HUES64 (cell line): Measurements from ENCODE around the gene CNIH4.
"Not testable (repeated sequence)": the region's sequence is repeated elsewhere in the genome, so short reads cannot be mapped to it uniquely, and the experiment has no call there.

Experiments
- H3K27ac ChIP-seq: 2 replicates; pipeline ENCODE4 v1.7.0; 2013; ENCODE audit warnings: low read depth, low read length, inconsistent platforms
- H3K27me3 ChIP-seq: 2 replicates; pipeline ENCODE4 v1.6.1; 2013; ENCODE audit warnings: mild to moderate bottlenecking, low read length; ENCODE audit not compliant: insufficient read depth
- H3K36me3 ChIP-seq: 2 replicates; pipeline ENCODE4 v1.6.1; 2013; ENCODE audit warnings: mild to moderate bottlenecking, low read length; ENCODE audit not compliant: insufficient read depth
- H3K4me1 ChIP-seq: 2 replicates; pipeline ENCODE4 v1.6.1; 2013; ENCODE audit warnings: mild to moderate bottlenecking, low read length, moderate library complexity; ENCODE audit not compliant: insufficient read depth
- H3K4me3 ChIP-seq: 2 replicates; pipeline ENCODE4 v1.5.1; 2013; ENCODE audit warnings: mild to moderate bottlenecking, low read length, moderate library complexity
- H3K9ac ChIP-seq: 2 replicates; pipeline ENCODE4 v1.6.1; 2013; ENCODE audit warnings: mild to moderate bottlenecking, low read depth, low read length
- H3K9me3 ChIP-seq: 2 replicates; pipeline ENCODE4 v1.6.1; 2013; ENCODE audit warnings: low read depth, low read length; ENCODE audit not compliant: insufficient read depth
- WGBS: fragments of 150-250, 120-280 bp; methylation state at CpG from one replicate; pipeline ENCODE4 v1.1.7; 2013; ENCODE audit warnings: missing lambda C conversion rate; 5-methylcytosine and 5-hydroxymethylcytosine counted together

CNIH4 gene

GRCh38 chr1:224404916-224405603, 48.4 kb downstream of the CNIH4 start:
- H3K27ac ChIP-seq = no peak overlapping the region
- no peaks in the 10 kb centered on the region for H3K9me3 ChIP-seq
- H3K4me1 ChIP-seq = no peaks in the 10 kb centered on the region
- H3K9ac ChIP-seq = no peak overlapping the region
- no peaks in the 10 kb centered on the region for H3K27me3 ChIP-seq
- H3K4me3 ChIP-seq = no peak overlapping the region
- 100% methylated on average over 2 of the region's 3 CpGs for WGBS
- peaks cover 92% of the 10 kb centered on the region for H3K36me3 ChIP-seq

DNA sequence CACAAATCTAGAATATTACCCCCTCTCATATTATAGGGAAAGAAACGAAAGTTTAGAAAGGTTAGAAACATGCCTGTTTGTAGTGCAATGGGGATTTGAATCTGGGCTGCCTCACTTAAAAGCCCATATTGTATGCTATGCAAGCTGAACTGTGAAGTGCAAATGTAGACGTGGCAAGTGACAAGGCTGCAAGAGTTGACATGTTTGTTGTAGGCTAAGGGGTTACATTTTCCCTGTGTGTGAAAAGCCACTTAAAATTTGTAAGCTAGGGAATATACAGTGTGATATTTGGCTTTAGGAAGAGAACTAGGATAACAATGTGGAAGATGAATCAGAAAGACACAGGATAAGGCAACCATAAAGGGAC, 48.9 kb downstream of the CNIH4 start:
- Histone ChIP-seq H3K36me3 (peaks cover 94% of the 10 kb centered on the region), H3K4me1 (no peaks in the 10 kb centered on the region), H3K9me3 (no peaks in the 10 kb centered on the region), H3K9ac (no peak overlapping the region), H3K27ac (no peak overlapping the region), H3K4me3 (no peak overlapping the region), H3K27me3 (no peaks in the 10 kb centered on the region)
- 86% methylated on average over 2 of the region's 2 CpGs for WGBS

- Histone ChIP-seq H3K27ac (0 out of 2 replicates have a peak overlapping the region, but pooled peaks have one; percentile 43), H3K4me1 (no peaks in the 10 kb centered on the region), H3K27me3 (no peaks in the 10 kb centered on the region), H3K9ac (no peak overlapping the region), H3K36me3 (peaks cover 94% of the 10 kb centered on the region), H3K9me3 (no peaks in the 10 kb centered on the region), H3K4me3 (no peak overlapping the region)
Observed at GRCh38 chr1:224406216-224406615, 49.5 kb downstream of the CNIH4 start.

DNA sequence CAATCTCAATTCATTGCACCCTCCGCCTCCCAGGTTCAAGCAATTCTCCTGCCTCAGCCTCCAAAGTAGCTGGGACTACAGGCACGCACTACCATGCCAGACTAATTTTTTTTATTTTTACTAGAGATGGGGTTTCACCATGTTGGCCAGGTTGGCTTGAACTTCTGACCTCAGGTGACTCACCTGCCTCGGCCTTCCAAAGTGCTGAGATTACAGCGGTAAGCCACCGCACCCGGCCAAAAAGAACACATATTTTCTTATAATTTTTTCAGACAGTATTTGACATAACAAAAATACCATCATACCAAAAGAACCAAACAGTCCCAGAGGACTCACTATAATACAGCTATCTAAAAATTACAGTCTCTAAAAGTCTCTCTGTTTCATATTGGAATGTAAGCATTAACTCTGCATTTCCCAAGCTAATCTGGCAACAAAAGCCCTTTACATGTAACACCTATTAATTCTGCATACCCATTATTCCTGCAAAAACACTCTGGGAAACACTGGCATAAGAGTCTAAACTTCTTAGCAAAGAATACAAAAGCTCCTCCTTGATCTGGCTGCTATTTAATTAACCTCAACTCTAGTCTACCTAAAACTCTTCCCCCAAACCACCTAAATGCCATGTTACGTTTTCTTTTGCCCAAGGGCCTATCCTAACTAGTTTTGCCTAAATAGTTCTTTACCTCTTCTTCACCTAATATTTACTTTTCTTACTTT, 51.1 kb downstream of the CNIH4 start:
- Histone ChIP-seq H3K9ac (no peak overlapping the region), H3K36me3 (peaks cover 94% of the 10 kb centered on the region), H3K4me3 (no peak overlapping the region), H3K4me1 (no peaks in the 10 kb centered on the region), H3K27ac (no peak overlapping the region), H3K9me3 (no peaks in the 10 kb centered on the region), H3K27me3 (no peaks in the 10 kb centered on the region)
- 94% methylated on average over 7 of the region's 7 CpGs for WGBS

DNA sequence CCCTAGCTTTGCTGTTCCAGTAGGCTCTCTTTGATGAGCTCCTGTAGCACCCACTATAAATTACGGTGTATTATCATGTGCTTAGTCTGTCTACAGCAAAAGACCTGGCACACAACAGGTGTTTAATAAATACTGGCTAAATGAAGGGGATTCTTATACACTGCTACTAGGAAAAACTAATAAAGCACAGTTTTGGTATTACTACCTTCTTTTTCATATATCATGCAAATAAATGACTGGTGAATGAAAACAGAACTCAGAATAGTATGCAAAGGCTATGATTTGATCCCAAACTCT, 51.6 kb downstream of the CNIH4 start:
- H3K4me1 ChIP-seq = no peaks in the 10 kb centered on the region
- no peaks in the 10 kb centered on the region for H3K9me3 ChIP-seq
- peaks cover 94% of the 10 kb centered on the region for H3K36me3 ChIP-seq
- WGBS = 93% methylated on average over 1 of the region's 1 CpG
- no peaks in the 10 kb centered on the region for H3K27me3 ChIP-seq
- H3K4me3 ChIP-seq = no peak overlapping the region
- no peak overlapping the region for H3K27ac ChIP-seq
- H3K9ac ChIP-seq = no peak overlapping the region

GRCh38 chr1:224411766-224412165, 55.1 kb downstream of the CNIH4 start:
- Histone ChIP-seq H3K4me1 (no peaks in the 10 kb centered on the region), H3K36me3 (peaks cover 88% of the 10 kb centered on the region)
- WGBS = 100% methylated on average over 1 of the region's 1 CpG

DNA sequence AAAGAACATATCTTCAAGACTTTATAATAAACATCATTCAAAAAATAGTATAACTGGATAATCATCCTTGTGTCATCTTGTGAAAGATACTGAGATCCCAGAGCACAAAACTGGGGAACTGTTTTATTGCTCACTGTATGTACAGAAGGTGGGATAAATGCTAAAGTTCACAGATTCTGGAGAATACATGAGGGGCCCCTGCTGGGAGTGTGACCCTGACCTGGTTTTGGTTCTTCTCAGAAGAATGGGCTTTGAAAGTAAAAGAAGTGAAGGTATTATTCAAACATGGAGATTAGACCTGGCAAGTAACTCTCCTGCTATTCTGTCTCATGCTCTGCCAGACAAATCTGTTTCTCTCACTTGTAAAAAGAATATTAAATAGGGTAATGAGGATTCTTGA, 63.4 kb downstream of the CNIH4 start:
- Histone ChIP-seq H3K36me3 (peaks cover 97% of the 10 kb centered on the region), H3K4me1 (no peaks in the 10 kb centered on the region)

More at GRCh38 chr1:224411766-224412165, 55.1 kb downstream of the CNIH4 start:
- Histone ChIP-seq H3K4me3 (no peak overlapping the region), H3K9ac (no peak overlapping the region), H3K9me3 (no peaks in the 10 kb centered on the region), H3K27me3 (no peaks in the 10 kb centered on the region), H3K27ac (no peak overlapping the region)

GRCh38 chr1:224425279-224425884, 68.7 kb downstream of the CNIH4 start:
- no peak overlapping the region for H3K27ac ChIP-seq
- no peak overlapping the region for H3K4me3 ChIP-seq
- H3K9ac ChIP-seq = no peak overlapping the region
- no peaks in the 10 kb centered on the region for H3K9me3 ChIP-seq
- H3K27me3 ChIP-seq = no peaks in the 10 kb centered on the region
- WGBS = 92% methylated on average over 5 of the region's 6 CpGs
- H3K36me3 ChIP-seq = peaks cover 98% of the 10 kb centered on the region
- H3K4me1 ChIP-seq = peaks cover under 1% of the 10 kb centered on the region; the same call in 1 of the 2 replicates

More for the DNA sequence above, 63.4 kb downstream of the CNIH4 start:
- no peak overlapping the region for H3K4me3 ChIP-seq
- no peaks in the 10 kb centered on the region for H3K27me3 ChIP-seq
- H3K27ac ChIP-seq = no peak overlapping the region
- H3K9me3 ChIP-seq = no peaks in the 10 kb centered on the region
- H3K9ac ChIP-seq = no peak overlapping the region

DNA sequence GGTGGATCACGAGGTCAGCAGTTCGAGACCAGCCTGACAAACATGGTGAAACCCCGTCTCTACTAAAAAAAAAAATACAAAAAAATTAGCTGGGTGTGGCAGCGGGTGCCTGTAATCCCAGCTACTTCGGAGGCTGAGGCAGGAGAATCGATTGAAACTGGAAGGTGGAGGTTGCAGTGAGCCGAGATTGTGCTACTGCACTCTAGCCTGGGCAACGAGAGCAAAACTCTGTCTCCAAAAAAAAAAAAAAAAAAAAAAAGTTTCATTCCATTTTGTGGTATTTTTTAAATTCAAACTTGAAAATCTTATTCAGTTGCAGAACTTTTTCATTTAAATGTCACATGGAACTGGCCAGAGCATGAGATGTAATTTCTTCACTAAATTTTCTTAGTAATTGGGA, 70.2 kb downstream of the CNIH4 start:
- 97% methylated on average over 7 of the region's 8 CpGs for WGBS
- H3K9me3 ChIP-seq, H3K27me3 ChIP-seq, H3K9ac ChIP-seq, H3K4me3 ChIP-seq, H3K27ac ChIP-seq: not testable (repeated sequence)
- Histone ChIP-seq H3K36me3 (peaks cover 98% of the 10 kb centered on the region), H3K4me1 (peaks cover 14% of the 10 kb centered on the region)

GRCh38 chr1:224427346-224427745, 70.7 kb downstream of the CNIH4 start:
- 100% methylated on average over 1 of the region's 1 CpG for WGBS
- Histone ChIP-seq H3K9me3 (no peaks in the 10 kb centered on the region), H3K27me3 (no peaks in the 10 kb centered on the region), H3K27ac (no peak overlapping the region), H3K4me3 (no peak overlapping the region), H3K4me1 (peaks cover 19% of the 10 kb centered on the region), H3K9ac (no peak overlapping the region), H3K36me3 (peaks cover 98% of the 10 kb centered on the region)

DNA sequence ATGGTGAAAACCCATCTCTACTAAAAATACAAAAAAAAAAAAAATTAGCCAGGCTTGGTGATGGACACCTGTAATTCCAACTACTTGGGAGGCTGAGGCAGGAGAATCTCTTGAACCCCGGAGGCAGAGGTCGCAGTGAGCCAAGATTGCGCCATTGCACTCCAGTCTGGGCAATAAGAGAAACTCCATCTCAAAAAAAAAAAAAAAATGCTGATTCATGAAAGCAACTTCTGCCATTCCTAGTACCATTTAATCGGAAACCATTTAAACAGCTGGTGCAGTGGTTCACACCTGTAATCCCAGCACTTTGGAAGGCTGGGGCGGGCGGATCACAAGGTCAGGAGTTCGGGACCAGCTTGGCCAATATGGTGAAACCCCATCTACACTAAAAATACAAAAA, 72.0 kb downstream of the CNIH4 start:
- Histone ChIP-seq H3K4me1 (peaks cover 27% of the 10 kb centered on the region), H3K36me3 (peaks cover 91% of the 10 kb centered on the region)
- H3K9me3 ChIP-seq, H3K27ac ChIP-seq, H3K9ac ChIP-seq, H3K4me3 ChIP-seq, H3K27me3 ChIP-seq: not testable (repeated sequence)
- WGBS = 98% methylated on average over 7 of the region's 7 CpGs
